ENCODE results near the gene APH1A. TPM values are rescaled to one million over a fixed set of nuclear protein-coding genes. Genes with fewer than 3 reads are reported as not detected.

The APH1A gene
- total and polyA plus RNA-seq, 2 of the 13 experiments (the other 11 are each of a cell fraction or from before 2014, with no cell fraction given) = 114 to 130 TPM

- no peak for TF ChIP-seq ZNF788 (CRISPR knock-in tag; IDR thresholded peaks at IDR 0.05; ENCODE audit: borderline replicate concordance)
- TF ChIP-seq TP53 (CRISPR knock-in tag; conservative IDR thresholded peaks at IDR 0.05) = no peak
- no peak for TF ChIP-seq ZBTB7A (CRISPR knock-in tag; IDR thresholded peaks at IDR 0.05)
These were observed 12.6 kb downstream of the APH1A start (continued) for GRCh38 chr1:150256198-150256553.

- Histone ChIP-seq H3K4me1 (ENCODE audit: insufficient read depth, low read length) (peaks cover 14% of the 10 kb centered on the region), H3K9me3 (ENCODE audit: low read length) (no peaks in the 10 kb centered on the region), H3K27ac (ENCODE audit: extremely low read length, insufficient read depth, low read length) (no peak overlapping the region), H4K20me1 (ENCODE audit: insufficient read depth, low read length) (no peaks in the 10 kb centered on the region), H3K9ac (ENCODE audit: insufficient read depth, low read depth, low read length) (no peak overlapping the region), H3K4me2 (ENCODE audit: low read depth, low read length) (0 out of 2 replicates have a peak overlapping the region, but pooled peaks have one; percentile 12), H3K27me3 (ENCODE audit: control insufficient read depth in 1 of 2, insufficient read depth in 2 of 2, low read length in 2 of 2) (no peaks in the 10 kb centered on the region), H3K4me3 (replicated peaks in 1 of 3; ENCODE audit: insufficient read depth in 1 of 3, low read depth in 2 of 3, low read length in 3 of 3) (no peak overlapping the region), H3K36me3 (replicated peaks in 1 of 2; ENCODE audit: control insufficient read depth in 1 of 2, insufficient read depth in 2 of 2, low read length in 2 of 2) (no peaks in the 10 kb centered on the region), H3K79me2 (ENCODE audit: insufficient read depth, low read length) (no peaks in the 10 kb centered on the region), H2AFZ (ENCODE audit: low read length) (no peak overlapping the region)
- WGBS (ENCODE audit: low lambda C conversion rate) = 12% methylated on average over 2 of the region's 2 CpGs
- intact Hi-C loops (cut with micrococcal nuclease; ENCODE audit: unreplicated experiment) = loop anchor here (10.0 kb wide), 1 partner anchor 305 kb away; no protein-coding TSS in a partner anchor
- BruUV-seq (replicated peaks) = no TSS peak
- no peak for FAIRE-seq
- TF ChIP-seq CENPT (CRISPR knock-in tag; IDR thresholded peaks at IDR 0.05; ENCODE audit: low read depth) = no peak
- TF ChIP-seq ZNF766 (CRISPR knock-in tag; IDR thresholded peaks at IDR 0.05; ENCODE audit: borderline replicate concordance) = no peak
- no peak for TF ChIP-seq ZKSCAN1 (IDR thresholded peaks at IDR 0.05; ENCODE audit: low read length)
- no peak for TF ChIP-seq MIER2 (CRISPR knock-in tag; IDR thresholded peaks at IDR 0.05)
- no peak for TF ChIP-seq ZNF570 (CRISPR knock-in tag; IDR thresholded peaks at IDR 0.05; ENCODE audit: borderline replicate concordance)
- TF ChIP-seq SRSF1 (optimal IDR thresholded peaks at IDR 0.05; ENCODE audit: low read depth, low read length) = no peak
- TF ChIP-seq YEATS2 (CRISPR knock-in tag; IDR thresholded peaks at IDR 0.05; ENCODE audit: borderline replicate concordance) = no peak
- no peak for TF ChIP-seq TAF1 (CRISPR knock-in tag; IDR thresholded peaks at IDR 0.05)
- CTCF ChIA-PET (ENCODE audit: low intra/inter-chr PET ratio, low total read pairs) = no interaction called here
- POLR2A ChIA-PET = interaction anchor here (0.6 kb wide), 1 partner anchor 16 kb away, joined by 3 read pairs; no protein-coding TSS in a partner anchor
- in situ Hi-C loops (cut with HindIII; ENCODE audit: extremely low pct_ligation_motif_present, low pct_unique_long_range_greater_than_20kb) = loop anchor here (10.0 kb wide), 2 partner anchors 185 to 285 kb away; no protein-coding TSS in a partner anchor
- DNase-seq (ENCODE audit: low spot score) = no peak
- ATAC-seq = no peak
These were observed 18.9 kb downstream of the APH1A start for GRCh38 chr1:150249936-150250335.

Data from HepG2 (cell line).